Vagina (tissue), 2 donors: ENCODE results near the gene GTF2IRD1.

Source experiments
- POLR2A ChIP-seq, 2 donors: fragments of 450-650 bp; IDR thresholded peaks; one replicate each; pipeline ENCODE4 v1.6.1; 2017; ENCODE audit warnings: antibody characterized with exemption in 2 of 2, mild to moderate bottlenecking in 2 of 2, moderate library complexity in 2 of 2
- POLR2AphosphoS5 ChIP-seq, 2 donors: sonication (generic); formaldehyde crosslinking; IDR thresholded peaks; one replicate each; pipeline ENCODE4 v1.9.0; 2017; ENCODE audit warnings: antibody characterized with exemption in 2 of 2, mild to moderate bottlenecking in 2 of 2, low read depth in 1 of 2; ENCODE audit not compliant: insufficient read depth in 1 of 2

DNA sequence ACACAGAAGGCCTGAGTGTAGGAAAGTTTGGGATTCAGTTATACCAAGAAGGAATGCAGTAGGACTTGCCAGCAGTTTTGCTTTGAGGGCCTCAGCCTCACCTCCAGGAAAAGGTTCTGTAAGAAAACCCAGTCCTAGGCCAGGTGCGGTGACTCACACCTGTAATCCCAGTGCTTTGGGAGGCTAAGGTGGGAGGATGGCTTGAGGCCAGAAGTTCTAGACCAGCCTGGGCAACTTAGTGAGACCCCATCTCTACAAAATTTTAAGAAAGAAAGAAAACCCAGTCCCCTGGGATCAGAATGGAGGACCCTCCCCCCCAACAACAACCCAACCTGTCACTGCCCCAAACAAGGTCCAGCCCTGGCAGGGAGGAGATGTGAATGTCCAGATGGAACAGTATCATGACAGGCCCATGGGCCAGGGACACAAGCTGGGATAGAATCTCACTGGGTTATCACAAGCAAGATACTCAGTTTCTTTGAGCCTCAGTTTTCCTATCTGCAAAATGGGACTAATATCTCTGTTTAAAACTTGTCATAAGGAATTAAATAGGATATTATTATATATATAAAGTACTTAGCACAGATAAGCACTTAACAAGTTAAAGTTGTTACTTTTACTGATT is 68.7 kb downstream of the GTF2IRD1 start:
- no peak for TF ChIP-seq POLR2AphosphoS5 (IDR thresholded peaks at IDR 0.05; ENCODE audit: insufficient read depth in 1 of 2, low read depth in 1 of 2)
- no peak for TF ChIP-seq POLR2A (IDR thresholded peaks at IDR 0.05)
